Panc1 (cell line): ENCODE measurements around the gene DDI2.

Source experiments
- POLR2AphosphoS5 ChIP-seq: IDR thresholded peaks from 2 replicates; pipeline ENCODE4 v1.6.1; 2012; ENCODE audit warnings: mild to moderate bottlenecking, low read depth, low read length, moderate library complexity
- TF ChIP-seq, protein P1 (sequence below): fragments of 450-650 bp; IDR thresholded peaks from 2 replicates; pipeline ENCODE4 v1.5.1; 2017; ENCODE audit warnings: mild to moderate bottlenecking
- TF ChIP-seq, protein P2 (sequence below), 2 experiments: IDR thresholded peaks; 2 replicates each; pipeline ENCODE4 v1.6.1; 2011 to 2012; ENCODE audit warnings: low read depth in 2 of 2, control low read depth in 1 of 2, low read length in 1 of 2, mild to moderate bottlenecking in 1 of 2, moderate library complexity in 1 of 2; ENCODE audit not compliant: insufficient read depth in 1 of 2

DNA sequence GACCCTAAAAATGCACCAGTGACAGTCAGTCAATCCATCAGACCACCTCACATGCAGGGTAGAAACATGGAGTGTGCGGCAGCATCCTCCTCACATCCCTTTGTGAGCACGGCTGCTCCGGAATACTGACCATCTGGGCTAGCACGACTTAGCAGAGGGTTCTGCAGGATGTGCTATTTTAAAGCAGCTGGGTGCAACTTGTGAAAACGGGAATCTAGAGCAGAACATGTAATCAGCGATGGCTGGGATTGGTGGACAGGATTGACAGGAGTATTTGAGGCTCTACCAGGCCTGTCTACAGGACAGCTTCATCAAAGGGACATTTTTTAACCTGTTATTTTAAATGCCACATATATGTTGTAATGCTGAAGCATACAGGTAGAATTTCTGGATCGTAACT, 50.1 kb downstream of the DDI2 start:
- TF ChIP-seq, protein P1, sequence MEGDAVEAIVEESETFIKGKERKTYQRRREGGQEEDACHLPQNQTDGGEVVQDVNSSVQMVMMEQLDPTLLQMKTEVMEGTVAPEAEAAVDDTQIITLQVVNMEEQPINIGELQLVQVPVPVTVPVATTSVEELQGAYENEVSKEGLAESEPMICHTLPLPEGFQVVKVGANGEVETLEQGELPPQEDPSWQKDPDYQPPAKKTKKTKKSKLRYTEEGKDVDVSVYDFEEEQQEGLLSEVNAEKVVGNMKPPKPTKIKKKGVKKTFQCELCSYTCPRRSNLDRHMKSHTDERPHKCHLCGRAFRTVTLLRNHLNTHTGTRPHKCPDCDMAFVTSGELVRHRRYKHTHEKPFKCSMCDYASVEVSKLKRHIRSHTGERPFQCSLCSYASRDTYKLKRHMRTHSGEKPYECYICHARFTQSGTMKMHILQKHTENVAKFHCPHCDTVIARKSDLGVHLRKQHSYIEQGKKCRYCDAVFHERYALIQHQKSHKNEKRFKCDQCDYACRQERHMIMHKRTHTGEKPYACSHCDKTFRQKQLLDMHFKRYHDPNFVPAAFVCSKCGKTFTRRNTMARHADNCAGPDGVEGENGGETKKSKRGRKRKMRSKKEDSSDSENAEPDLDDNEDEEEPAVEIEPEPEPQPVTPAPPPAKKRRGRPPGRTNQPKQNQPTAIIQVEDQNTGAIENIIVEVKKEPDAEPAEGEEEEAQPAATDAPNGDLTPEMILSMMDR, result no peak
- TF ChIP-seq, protein P2, sequence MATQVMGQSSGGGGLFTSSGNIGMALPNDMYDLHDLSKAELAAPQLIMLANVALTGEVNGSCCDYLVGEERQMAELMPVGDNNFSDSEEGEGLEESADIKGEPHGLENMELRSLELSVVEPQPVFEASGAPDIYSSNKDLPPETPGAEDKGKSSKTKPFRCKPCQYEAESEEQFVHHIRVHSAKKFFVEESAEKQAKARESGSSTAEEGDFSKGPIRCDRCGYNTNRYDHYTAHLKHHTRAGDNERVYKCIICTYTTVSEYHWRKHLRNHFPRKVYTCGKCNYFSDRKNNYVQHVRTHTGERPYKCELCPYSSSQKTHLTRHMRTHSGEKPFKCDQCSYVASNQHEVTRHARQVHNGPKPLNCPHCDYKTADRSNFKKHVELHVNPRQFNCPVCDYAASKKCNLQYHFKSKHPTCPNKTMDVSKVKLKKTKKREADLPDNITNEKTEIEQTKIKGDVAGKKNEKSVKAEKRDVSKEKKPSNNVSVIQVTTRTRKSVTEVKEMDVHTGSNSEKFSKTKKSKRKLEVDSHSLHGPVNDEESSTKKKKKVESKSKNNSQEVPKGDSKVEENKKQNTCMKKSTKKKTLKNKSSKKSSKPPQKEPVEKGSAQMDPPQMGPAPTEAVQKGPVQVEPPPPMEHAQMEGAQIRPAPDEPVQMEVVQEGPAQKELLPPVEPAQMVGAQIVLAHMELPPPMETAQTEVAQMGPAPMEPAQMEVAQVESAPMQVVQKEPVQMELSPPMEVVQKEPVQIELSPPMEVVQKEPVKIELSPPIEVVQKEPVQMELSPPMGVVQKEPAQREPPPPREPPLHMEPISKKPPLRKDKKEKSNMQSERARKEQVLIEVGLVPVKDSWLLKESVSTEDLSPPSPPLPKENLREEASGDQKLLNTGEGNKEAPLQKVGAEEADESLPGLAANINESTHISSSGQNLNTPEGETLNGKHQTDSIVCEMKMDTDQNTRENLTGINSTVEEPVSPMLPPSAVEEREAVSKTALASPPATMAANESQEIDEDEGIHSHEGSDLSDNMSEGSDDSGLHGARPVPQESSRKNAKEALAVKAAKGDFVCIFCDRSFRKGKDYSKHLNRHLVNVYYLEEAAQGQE (IDR thresholded peaks at IDR 0.05; ENCODE audit: insufficient read depth in 1 of 2, low read depth in 2 of 2, low read length in 1 of 2), result no peak
- no peak for TF ChIP-seq POLR2AphosphoS5
